MM.1S (cell line): ENCODE data around the gene CX3CL1.

ENCODE experiments used
- DNase-seq: peaks from one replicate; pipeline ENCODE4 v3.0.0-alpha.2; 2015
- H2AFZ ChIP-seq: fragments of 300-600 bp; sonication (generic); 2 replicates; pipeline ENCODE4 v1.6.0; 2016; ENCODE audit warnings: antibody characterized with exemption, low read length
- H3F3A ChIP-seq: fragments of 300-600 bp; sonication (generic); 2 replicates; pipeline ENCODE4 v1.6.1; 2016; ENCODE audit warnings: mild to moderate bottlenecking, antibody characterized with exemption, low read length, moderate library complexity, mixed read lengths; ENCODE audit not compliant: insufficient read depth
- H3K27ac ChIP-seq: fragments of 300-600 bp; sonication (generic); 2 replicates; pipeline ENCODE4 v1.5.1; 2016; ENCODE audit warnings: mild to moderate bottlenecking, low read length
- H3K27me3 ChIP-seq: fragments of 300-600 bp; sonication (generic); replicated peaks from 2 replicates; pipeline ENCODE4 v1.6.0; 2016; ENCODE audit warnings: low read length; ENCODE audit not compliant: insufficient read depth
- H3K36me3 ChIP-seq: fragments of 300-600 bp; sonication (generic); replicated peaks from 2 replicates; pipeline ENCODE4 v1.6.1; 2016; ENCODE audit warnings: mild to moderate bottlenecking, low read length, mixed read lengths; ENCODE audit not compliant: insufficient read depth
- H3K4me1 ChIP-seq: fragments of 300-600 bp; sonication (generic); 2 replicates; pipeline ENCODE4 v1.6.1; 2016; ENCODE audit warnings: low read length, mixed read lengths
- H3K4me2 ChIP-seq: fragments of 300-600 bp; sonication (generic); 2 replicates; pipeline ENCODE4 v1.6.0; 2016; ENCODE audit warnings: low read depth, low read length
- H3K4me3 ChIP-seq: fragments of 300-600 bp; sonication (generic); 2 replicates; pipeline ENCODE4 v1.5.1; 2016; ENCODE audit warnings: low read length, mixed read lengths
- H3K79me2 ChIP-seq: fragments of 300-600 bp; sonication (generic); 2 replicates; pipeline ENCODE4 v1.6.1; 2016; ENCODE audit warnings: mixed run types, low read length, mixed read lengths
- H3K9ac ChIP-seq: fragments of 300-600 bp; sonication (generic); 2 replicates; pipeline ENCODE4 v1.6.1; 2016; ENCODE audit warnings: low read length, mixed read lengths
- H3K9me2 ChIP-seq: fragments of 300-600 bp; sonication (generic); replicated peaks from 2 replicates; pipeline ENCODE4 v1.6.1; 2016; ENCODE audit warnings: mild to moderate bottlenecking, low read length, mixed read lengths; ENCODE audit not compliant: insufficient read depth
- H3K9me3 ChIP-seq: fragments of 300-600 bp; sonication (generic); replicated peaks from 2 replicates; pipeline ENCODE4 v1.6.1; 2016; ENCODE audit warnings: mild to moderate bottlenecking, low read length, mixed read lengths; ENCODE audit not compliant: insufficient read depth
- H4K20me1 ChIP-seq: fragments of 300-600 bp; sonication (generic); 2 replicates; pipeline ENCODE4 v1.6.1; 2016; ENCODE audit warnings: mild to moderate bottlenecking, low read length, moderate library complexity, mixed read lengths; ENCODE audit not compliant: insufficient read depth
- EZH2 ChIP-seq: fragments of 300-600 bp; sonication (generic); optimal IDR thresholded peaks from 2 replicates; pipeline ENCODE3; 2017; ENCODE audit warnings: low read depth, mild to moderate bottlenecking, antibody characterized with exemption, low read length, mixed read lengths
- EZH2phosphoT487 ChIP-seq: fragments of 300-600 bp; sonication (generic); IDR thresholded peaks from 2 replicates; pipeline ENCODE4 v1.6.1; 2018; ENCODE audit warnings: antibody characterized with exemption, low read length
- TF ChIP-seq, protein P1 (sequence below): fragments of 300-600 bp; sonication (generic); IDR thresholded peaks from 2 replicates; pipeline ENCODE4 v1.5.1; 2016; ENCODE audit warnings: antibody characterized with exemption, low read length, mixed read lengths

Gene CX3CL1

GRCh38 chr16:57381791-57382534, 9.7 kb downstream of the CX3CL1 start:
- no peak overlapping the region for H3K4me2 ChIP-seq
- no peak overlapping the region for H3K9ac ChIP-seq
- TF ChIP-seq EZH2 (no peak), EZH2phosphoT487 (no peak)
- TF ChIP-seq, protein P1, sequence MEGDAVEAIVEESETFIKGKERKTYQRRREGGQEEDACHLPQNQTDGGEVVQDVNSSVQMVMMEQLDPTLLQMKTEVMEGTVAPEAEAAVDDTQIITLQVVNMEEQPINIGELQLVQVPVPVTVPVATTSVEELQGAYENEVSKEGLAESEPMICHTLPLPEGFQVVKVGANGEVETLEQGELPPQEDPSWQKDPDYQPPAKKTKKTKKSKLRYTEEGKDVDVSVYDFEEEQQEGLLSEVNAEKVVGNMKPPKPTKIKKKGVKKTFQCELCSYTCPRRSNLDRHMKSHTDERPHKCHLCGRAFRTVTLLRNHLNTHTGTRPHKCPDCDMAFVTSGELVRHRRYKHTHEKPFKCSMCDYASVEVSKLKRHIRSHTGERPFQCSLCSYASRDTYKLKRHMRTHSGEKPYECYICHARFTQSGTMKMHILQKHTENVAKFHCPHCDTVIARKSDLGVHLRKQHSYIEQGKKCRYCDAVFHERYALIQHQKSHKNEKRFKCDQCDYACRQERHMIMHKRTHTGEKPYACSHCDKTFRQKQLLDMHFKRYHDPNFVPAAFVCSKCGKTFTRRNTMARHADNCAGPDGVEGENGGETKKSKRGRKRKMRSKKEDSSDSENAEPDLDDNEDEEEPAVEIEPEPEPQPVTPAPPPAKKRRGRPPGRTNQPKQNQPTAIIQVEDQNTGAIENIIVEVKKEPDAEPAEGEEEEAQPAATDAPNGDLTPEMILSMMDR = no peak
- H2AFZ ChIP-seq = no peak overlapping the region
- no peak overlapping the region for H3K4me3 ChIP-seq
- H3K9me3 ChIP-seq = no peaks in the 10 kb centered on the region
- H3K27me3 ChIP-seq = no peaks in the 10 kb centered on the region
- no peaks in the 10 kb centered on the region for H3K79me2 ChIP-seq
- no peaks in the 10 kb centered on the region for H3K36me3 ChIP-seq
- no peak for DNase-seq
- no peaks in the 10 kb centered on the region for H4K20me1 ChIP-seq
- no peaks in the 10 kb centered on the region for H3K4me1 ChIP-seq
- H3K27ac ChIP-seq = no peak overlapping the region
- H3K9me2 ChIP-seq = no peaks in the 10 kb centered on the region
- H3F3A ChIP-seq = no peaks in the 10 kb centered on the region

DNA sequence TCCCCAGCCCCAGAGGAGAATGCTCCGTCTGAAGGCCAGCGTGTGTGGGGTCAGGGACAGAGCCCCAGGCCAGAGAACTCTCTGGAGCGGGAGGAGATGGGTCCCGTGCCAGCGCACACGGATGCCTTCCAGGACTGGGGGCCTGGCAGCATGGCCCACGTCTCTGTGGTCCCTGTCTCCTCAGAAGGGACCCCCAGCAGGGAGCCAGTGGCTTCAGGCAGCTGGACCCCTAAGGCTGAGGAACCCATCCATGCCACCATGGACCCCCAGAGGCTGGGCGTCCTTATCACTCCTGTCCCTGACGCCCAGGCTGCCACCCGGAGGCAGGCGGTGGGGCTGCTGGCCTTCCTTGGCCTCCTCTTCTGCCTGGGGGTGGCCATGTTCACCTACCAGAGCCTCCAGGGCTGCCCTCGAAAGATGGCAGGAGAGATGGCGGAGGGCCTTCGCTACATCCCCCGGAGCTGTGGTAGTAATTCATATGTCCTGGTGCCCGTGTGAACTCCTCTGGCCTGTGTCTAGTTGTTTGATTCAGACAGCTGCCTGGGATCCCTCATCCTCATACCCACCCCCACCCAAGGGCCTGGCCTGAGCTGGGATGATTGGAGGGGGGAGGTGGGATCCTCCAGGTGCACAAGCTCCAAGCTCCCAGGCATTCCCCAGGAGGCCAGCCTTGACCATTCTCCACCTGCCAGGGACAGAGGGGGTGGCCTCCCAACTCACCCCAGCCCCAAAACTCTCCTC, 10.4 kb downstream of the CX3CL1 start:
- no peak overlapping the region for H3K9ac ChIP-seq
- H3K4me1 ChIP-seq = no peaks in the 10 kb centered on the region
- H3K4me3 ChIP-seq = no peak overlapping the region
- no peaks in the 10 kb centered on the region for H3F3A ChIP-seq
- no peak overlapping the region for H3K27ac ChIP-seq
- no peaks in the 10 kb centered on the region for H3K36me3 ChIP-seq
- no peak overlapping the region for H3K4me2 ChIP-seq
- no peaks in the 10 kb centered on the region for H4K20me1 ChIP-seq
- no peak overlapping the region for H2AFZ ChIP-seq
- no peak for DNase-seq
- H3K79me2 ChIP-seq = no peaks in the 10 kb centered on the region
- no peaks in the 10 kb centered on the region for H3K9me2 ChIP-seq
- no peaks in the 10 kb centered on the region for H3K9me3 ChIP-seq
- no peak for TF ChIP-seq EZH2phosphoT487
- TF ChIP-seq EZH2 = no peak
- TF ChIP-seq, protein P1 = no peak
- no peaks in the 10 kb centered on the region for H3K27me3 ChIP-seq

- Histone ChIP-seq H3K27ac (no peak overlapping the region), H3K4me3 (no peak overlapping the region), H3F3A (no peaks in the 10 kb centered on the region), H3K79me2 (no peaks in the 10 kb centered on the region), H3K27me3 (no peaks in the 10 kb centered on the region), H3K4me2 (no peak overlapping the region), H3K4me1 (no peaks in the 10 kb centered on the region), H3K9me3 (no peaks in the 10 kb centered on the region), H3K9me2 (no peaks in the 10 kb centered on the region), H2AFZ (no peak overlapping the region), H3K36me3 (no peaks in the 10 kb centered on the region), H3K9ac (no peak overlapping the region), H4K20me1 (no peaks in the 10 kb centered on the region)
- TF ChIP-seq, protein P1 = no peak
- TF ChIP-seq EZH2 (no peak), EZH2phosphoT487 (no peak)
- DNase-seq = no peak
Measured at GRCh38 chr16:57383276-57384247, 11.3 kb downstream of the CX3CL1 start.
